ENCODE measurements around the gene ZDHHC1.
"Not testable (repeated sequence)": the region's sequence is repeated elsewhere in the genome, so short reads cannot be mapped to it uniquely, and the experiment has no call there.

Gene ZDHHC1

GRCh38 chr16:67394155-67395104 lies 21.8 kb downstream of the ZDHHC1 start:
- no peak for DNase-seq (ENCODE audit: low spot score)

GRCh38 chr16:67393788-67394154 lies 22.5 kb downstream of the ZDHHC1 start:
- no peak for DNase-seq (ENCODE audit: low spot score)

- DNase-seq (ENCODE audit: low spot score), result peak; percentile 31
These were observed 23.0 kb downstream of the ZDHHC1 start, which contains the start of gene TPPP3 for GRCh38 chr16:67393111-67393787. TPPP3 (minus strand) TSS chr16:67393498; CDS start chr16:67391111, 2,387 bp downstream.

- DNase-seq (ENCODE audit: low spot score), result no peak
These were observed 23.8 kb downstream of the ZDHHC1 start for GRCh38 chr16:67392301-67393059.

- no peak for DNase-seq (ENCODE audit: low spot score)
These were observed 24.6 kb downstream of the ZDHHC1 start for GRCh38 chr16:67391424-67392300.

GRCh38 chr16:67390816-67391423 lies 25.4 kb downstream of the ZDHHC1 start:
- no peak for DNase-seq (ENCODE audit: low spot score)

GRCh38 chr16:67389911-67390815 lies 26.1 kb downstream of the ZDHHC1 start:
- DNase-seq (ENCODE audit: low spot score), result no peak

- no peak for DNase-seq (ENCODE audit: low spot score)
These were observed 27.7 kb downstream of the ZDHHC1 start for GRCh38 chr16:67388591-67388990.

- no peak for DNase-seq (ENCODE audit: low spot score)
These were observed 28.1 kb downstream of the ZDHHC1 start for GRCh38 chr16:67388191-67388590.

- DNase-seq (ENCODE audit: low spot score), result no peak
These were observed 28.7 kb downstream of the ZDHHC1 start for GRCh38 chr16:67387479-67388079.

GRCh38 chr16:67386861-67387455 lies 29.3 kb downstream of the ZDHHC1 start:
- no peak for DNase-seq (ENCODE audit: low spot score)

GRCh38 chr16:67384778-67385510 lies 31.3 kb downstream of the ZDHHC1 start:
- DNase-seq (ENCODE audit: low spot score), result no peak

GRCh38 chr16:67383284-67383683 lies 33.0 kb downstream of the ZDHHC1 start:
- no peak for DNase-seq (ENCODE audit: low spot score)

GRCh38 chr16:67378642-67379041 lies 37.6 kb downstream of the ZDHHC1 start:
- DNase-seq (ENCODE audit: low spot score), result no peak

- not testable (repeated sequence) for DNase-seq (ENCODE audit: low spot score)
These were observed 40.3 kb downstream of the ZDHHC1 start for GRCh38 chr16:67376012-67376411.

- no peak for DNase-seq (ENCODE audit: low spot score)
These were observed 43.6 kb downstream of the ZDHHC1 start for GRCh38 chr16:67372664-67373063.

GRCh38 chr16:67370661-67371060 lies 45.6 kb downstream of the ZDHHC1 start:
- DNase-seq (ENCODE audit: low spot score), result no peak

GRCh38 chr16:67364600-67365235 lies 51.6 kb downstream of the ZDHHC1 start:
- no peak for DNase-seq (ENCODE audit: low spot score)

All from activated CD4-positive, alpha-beta T cell treated with anti-CD3 and anti-CD28 coated beads, Interleukin-2, Interleukin-4, amounts not matched to agents 100 ng/mL and 50 ng/mL, durations not matched to agents 16 hours and 8 hours (primary cell).